GM18526 (cell line): Measurements from ENCODE around the gene MRPL27.

Source experiments
- POLR2A ChIP-seq: IDR thresholded peaks from 3 replicates; pipeline ENCODE4 v1.6.1; 2011; ENCODE audit not compliant: insufficient read length; ENCODE audit errors: extremely low read depth

The MRPL27 gene

GRCh38 chr17:50338645-50339044 lies 34.3 kb downstream of the MRPL27 start:
- TF ChIP-seq POLR2A, result no peak

GRCh38 chr17:50337956-50338355 lies 35.0 kb downstream of the MRPL27 start:
- no peak for TF ChIP-seq POLR2A

GRCh38 chr17:50332196-50332595 lies 40.8 kb downstream of the MRPL27 start:
- TF ChIP-seq POLR2A, result no peak

GRCh38 chr17:50331085-50331791 lies 41.7 kb downstream of the MRPL27 start:
- no peak for TF ChIP-seq POLR2A

- no peak for TF ChIP-seq POLR2A
Observed at GRCh38 chr17:50330151-50330775, 42.7 kb downstream of the MRPL27 start.

GRCh38 chr17:50329716-50330115 lies 43.3 kb downstream of the MRPL27 start:
- no peak for TF ChIP-seq POLR2A

GRCh38 chr17:50328363-50329325 lies 44.3 kb downstream of the MRPL27 start:
- TF ChIP-seq POLR2A, result no peak

GRCh38 chr17:50326831-50327364 lies 46.1 kb downstream of the MRPL27 start:
- TF ChIP-seq POLR2A, result no peak

GRCh38 chr17:50325906-50326305 lies 47.1 kb downstream of the MRPL27 start:
- TF ChIP-seq POLR2A, result no peak

GRCh38 chr17:50323060-50323459 lies 49.9 kb downstream of the MRPL27 start:
- no peak for TF ChIP-seq POLR2A

GRCh38 chr17:50322271-50322670 lies 50.7 kb downstream of the MRPL27 start:
- TF ChIP-seq POLR2A, result no peak

- no peak for TF ChIP-seq POLR2A
Observed at GRCh38 chr17:50319306-50320004, 53.5 kb downstream of the MRPL27 start.

GRCh38 chr17:50318501-50319285 lies 54.3 kb downstream of the MRPL27 start:
- TF ChIP-seq POLR2A, result no peak
